ENCODE measurements around the gene AATF. TPM values are rescaled to one million over a fixed set of nuclear protein-coding genes. Genes with fewer than 3 reads are reported as not detected.

The AATF gene
- total RNA-seq, 1 donor from 2014 or later: 28.9 TPM

GRCh38 chr17:36901506-36901905, 47.2 kb upstream of the AATF start:
- H3K27me3 Mint-ChIP-seq (ENCODE audit: insufficient read depth, low read depth): peaks cover 7% of the 10 kb centered on the region
- no peak overlapping the region for H3K9ac ChIP-seq
- no peaks in the 10 kb centered on the region for H3K9me3 Mint-ChIP-seq
- DNase-seq (ENCODE audit: low spot score): peak; percentile 47
- H3K36me3 ChIP-seq: no peaks in the 10 kb centered on the region
- no peak overlapping the region for H3K27ac Mint-ChIP-seq
- H3K27me3 ChIP-seq: no peaks in the 10 kb centered on the region
- TF ChIP-seq, protein P1, sequence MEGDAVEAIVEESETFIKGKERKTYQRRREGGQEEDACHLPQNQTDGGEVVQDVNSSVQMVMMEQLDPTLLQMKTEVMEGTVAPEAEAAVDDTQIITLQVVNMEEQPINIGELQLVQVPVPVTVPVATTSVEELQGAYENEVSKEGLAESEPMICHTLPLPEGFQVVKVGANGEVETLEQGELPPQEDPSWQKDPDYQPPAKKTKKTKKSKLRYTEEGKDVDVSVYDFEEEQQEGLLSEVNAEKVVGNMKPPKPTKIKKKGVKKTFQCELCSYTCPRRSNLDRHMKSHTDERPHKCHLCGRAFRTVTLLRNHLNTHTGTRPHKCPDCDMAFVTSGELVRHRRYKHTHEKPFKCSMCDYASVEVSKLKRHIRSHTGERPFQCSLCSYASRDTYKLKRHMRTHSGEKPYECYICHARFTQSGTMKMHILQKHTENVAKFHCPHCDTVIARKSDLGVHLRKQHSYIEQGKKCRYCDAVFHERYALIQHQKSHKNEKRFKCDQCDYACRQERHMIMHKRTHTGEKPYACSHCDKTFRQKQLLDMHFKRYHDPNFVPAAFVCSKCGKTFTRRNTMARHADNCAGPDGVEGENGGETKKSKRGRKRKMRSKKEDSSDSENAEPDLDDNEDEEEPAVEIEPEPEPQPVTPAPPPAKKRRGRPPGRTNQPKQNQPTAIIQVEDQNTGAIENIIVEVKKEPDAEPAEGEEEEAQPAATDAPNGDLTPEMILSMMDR (IDR thresholded peaks at IDR 0.05): no peak
- no peak for TF ChIP-seq EZH2 (IDR thresholded peaks at IDR 0.05)
- no peak for TF ChIP-seq EZH2phosphoT487 (IDR thresholded peaks at IDR 0.05)
- no peak overlapping the region for H3K27ac ChIP-seq
- no peak overlapping the region for H3K4me2 ChIP-seq
- no peaks in the 10 kb centered on the region for H3K36me3 Mint-ChIP-seq
- no peaks in the 10 kb centered on the region for H3K79me2 ChIP-seq (ENCODE audit: low read depth)
- H3K9me3 ChIP-seq (ENCODE audit: low read depth): no peaks in the 10 kb centered on the region
- H2AFZ ChIP-seq (replicated peaks): no peak overlapping the region
- peaks cover 14% of the 10 kb centered on the region for H3K4me1 ChIP-seq
- H3K4me1 Mint-ChIP-seq: peaks cover 33% of the 10 kb centered on the region
- H3K4me3 Mint-ChIP-seq: no peak overlapping the region
- no peaks in the 10 kb centered on the region for H3F3A ChIP-seq (ENCODE audit: low read depth)
- H3K4me3 ChIP-seq: no peak overlapping the region
- no peaks in the 10 kb centered on the region for H4K20me1 ChIP-seq (ENCODE audit: low read depth)

- Mint-ChIP-seq H3K27me3 (ENCODE audit: insufficient read depth, low read depth) (peaks cover 14% of the 10 kb centered on the region), H3K27ac (no peak overlapping the region), H3K4me3 (no peak overlapping the region), H3K36me3 (no peaks in the 10 kb centered on the region), H3K9me3 (no peaks in the 10 kb centered on the region), H3K4me1 (peaks cover 3% of the 10 kb centered on the region)
- no peak overlapping the region for H3K27ac ChIP-seq
- no peak overlapping the region for H2AFZ ChIP-seq (replicated peaks)
- H3K4me1 ChIP-seq: no peaks in the 10 kb centered on the region
- H3F3A ChIP-seq (ENCODE audit: low read depth): no peaks in the 10 kb centered on the region
- H3K79me2 ChIP-seq (ENCODE audit: low read depth): no peaks in the 10 kb centered on the region
- no peaks in the 10 kb centered on the region for H3K36me3 ChIP-seq
- H4K20me1 ChIP-seq (ENCODE audit: low read depth): no peaks in the 10 kb centered on the region
- DNase-seq (ENCODE audit: low spot score): no peak
- no peaks in the 10 kb centered on the region for H3K27me3 ChIP-seq
- H3K4me3 ChIP-seq: no peak overlapping the region
- no peak overlapping the region for H3K4me2 ChIP-seq
- H3K9me3 ChIP-seq (ENCODE audit: low read depth): no peaks in the 10 kb centered on the region
- no peak overlapping the region for H3K9ac ChIP-seq
- TF ChIP-seq EZH2 (IDR thresholded peaks at IDR 0.05) (no peak), EZH2phosphoT487 (IDR thresholded peaks at IDR 0.05) (no peak)
- TF ChIP-seq, protein P1 (IDR thresholded peaks at IDR 0.05): no peak
Measured at GRCh38 chr17:36907407-36907806, 41.3 kb upstream of the AATF start.

DNA sequence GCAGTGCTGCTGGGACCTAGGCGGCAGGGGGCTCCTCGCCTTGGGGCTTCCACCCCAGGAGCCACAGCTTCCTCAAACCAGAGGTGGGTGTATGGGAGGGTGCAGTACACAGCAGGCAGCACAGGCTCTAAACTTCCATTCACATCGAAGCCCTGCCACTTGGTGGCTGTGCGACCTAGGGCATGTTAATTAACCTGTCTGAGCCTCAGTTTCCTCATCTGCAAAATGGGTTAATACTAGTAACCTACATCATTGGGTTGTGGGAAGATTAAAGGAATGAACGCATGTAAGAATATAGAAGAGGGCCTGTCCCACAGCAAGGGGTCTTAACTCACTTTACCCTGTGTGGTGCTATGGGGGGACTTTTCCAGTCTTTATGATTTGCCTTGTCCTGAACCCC, 38.2 kb upstream of the AATF start:
- no peak overlapping the region for H3K27ac Mint-ChIP-seq
- no peak for DNase-seq (ENCODE audit: low spot score)
- H4K20me1 ChIP-seq (ENCODE audit: low read depth): no peaks in the 10 kb centered on the region
- H2AFZ ChIP-seq (replicated peaks): no peak overlapping the region
- no peaks in the 10 kb centered on the region for H3K27me3 ChIP-seq
- no peak overlapping the region for H3K9ac ChIP-seq
- H3K4me2 ChIP-seq: no peak overlapping the region
- H3K9me3 Mint-ChIP-seq: no peaks in the 10 kb centered on the region
- TF ChIP-seq EZH2 (IDR thresholded peaks at IDR 0.05): no peak
- TF ChIP-seq, protein P1 (IDR thresholded peaks at IDR 0.05): no peak
- TF ChIP-seq EZH2phosphoT487 (IDR thresholded peaks at IDR 0.05): no peak
- H3K36me3 Mint-ChIP-seq: no peaks in the 10 kb centered on the region
- no peak overlapping the region for H3K4me3 Mint-ChIP-seq
- no peaks in the 10 kb centered on the region for H3K79me2 ChIP-seq (ENCODE audit: low read depth)
- no peak overlapping the region for H3K4me3 ChIP-seq
- peaks cover 3% of the 10 kb centered on the region for H3K4me1 Mint-ChIP-seq
- no peaks in the 10 kb centered on the region for H3K4me1 ChIP-seq
- no peaks in the 10 kb centered on the region for H3F3A ChIP-seq (ENCODE audit: low read depth)
- no peak overlapping the region for H3K27ac ChIP-seq
- peaks cover 18% of the 10 kb centered on the region for H3K27me3 Mint-ChIP-seq (ENCODE audit: insufficient read depth, low read depth)
- H3K9me3 ChIP-seq (ENCODE audit: low read depth): no peaks in the 10 kb centered on the region
- no peaks in the 10 kb centered on the region for H3K36me3 ChIP-seq
